ENCODE results near the gene DONSON.

Gene DONSON

GRCh38 chr21:33569991-33570390 lies 18.5 kb downstream of the DONSON start:
- Histone ChIP-seq H3K79me2 (ENCODE audit: insufficient read depth, low read length) (peaks cover 3% of the 10 kb centered on the region; the same call in 1 of the 2 replicates), H2AFZ (ENCODE audit: low read depth, low read length, severe bottlenecking) (no peak overlapping the region), H3K9me3 (ENCODE audit: insufficient read depth, low read length) (no peaks in the 10 kb centered on the region), H3K4me2 (ENCODE audit: low read depth, low read length, poor library complexity, severe bottlenecking) (no peak overlapping the region), H3K9me2 (replicated peaks; ENCODE audit: insufficient read depth, low read length) (no peaks in the 10 kb centered on the region), H3K4me3 (ENCODE audit: insufficient read depth, low read length, poor library complexity, severe bottlenecking) (no peak overlapping the region), H4K20me1 (ENCODE audit: low read depth, low read length) (no peaks in the 10 kb centered on the region), H3K36me3 (ENCODE audit: low read length) (peaks cover 74% of the 10 kb centered on the region), H3K27me3 (ENCODE audit: low read length) (no peaks in the 10 kb centered on the region), H3K9ac (ENCODE audit: low read length) (no peak overlapping the region), H3K27ac (ENCODE audit: low read depth, low read length) (no peak overlapping the region), H3F3A (ENCODE audit: insufficient read depth) (peaks cover 69% of the 10 kb centered on the region)
- no peak for TF ChIP-seq EZH2phosphoT487 (conservative IDR thresholded peaks at IDR 0.05; ENCODE audit: low read length)
- TF ChIP-seq CTCF (IDR thresholded peaks at IDR 0.05; ENCODE audit: insufficient read depth, low read length, poor library complexity, severe bottlenecking): no peak

- H3K36me3 ChIP-seq (ENCODE audit: low read length): peaks cover 73% of the 10 kb centered on the region
- H3K9me2 ChIP-seq (replicated peaks; ENCODE audit: insufficient read depth, low read length): no peaks in the 10 kb centered on the region
- H3K79me2 ChIP-seq (ENCODE audit: insufficient read depth, low read length): peaks cover 11% of the 10 kb centered on the region; the same call in 1 of the 2 replicates
These were observed 20.0 kb downstream of the DONSON start for GRCh38 chr21:33568448-33568847.

GRCh38 chr21:33567914-33568313 lies 20.6 kb downstream of the DONSON start:
- Histone ChIP-seq H3K4me2 (ENCODE audit: low read depth, low read length, poor library complexity, severe bottlenecking) (no peak overlapping the region), H3K9ac (ENCODE audit: low read length) (no peak overlapping the region), H3K79me2 (ENCODE audit: insufficient read depth, low read length) (peaks cover 17% of the 10 kb centered on the region), H3K4me3 (ENCODE audit: insufficient read depth, low read length, poor library complexity, severe bottlenecking) (no peak overlapping the region), H3K9me3 (ENCODE audit: insufficient read depth, low read length) (no peaks in the 10 kb centered on the region), H3K27me3 (ENCODE audit: low read length) (no peaks in the 10 kb centered on the region), H3K36me3 (ENCODE audit: low read length) (peaks cover 74% of the 10 kb centered on the region), H4K20me1 (ENCODE audit: low read depth, low read length) (peaks cover 12% of the 10 kb centered on the region), H3F3A (ENCODE audit: insufficient read depth) (peaks cover 64% of the 10 kb centered on the region), H3K27ac (ENCODE audit: low read depth, low read length) (no peak overlapping the region), H2AFZ (ENCODE audit: low read depth, low read length, severe bottlenecking) (no peak overlapping the region), H3K9me2 (replicated peaks; ENCODE audit: insufficient read depth, low read length) (no peaks in the 10 kb centered on the region)
- TF ChIP-seq CTCF (IDR thresholded peaks at IDR 0.05; ENCODE audit: insufficient read depth, low read length, poor library complexity, severe bottlenecking) (no peak), EZH2phosphoT487 (conservative IDR thresholded peaks at IDR 0.05; ENCODE audit: low read length) (no peak)

More at GRCh38 chr21:33568448-33568847, 20.0 kb downstream of the DONSON start:
- Histone ChIP-seq H3K9ac (ENCODE audit: low read length) (no peak overlapping the region), H3K27ac (ENCODE audit: low read depth, low read length) (no peak overlapping the region), H3K4me2 (ENCODE audit: low read depth, low read length, poor library complexity, severe bottlenecking) (no peak overlapping the region), H3K4me3 (ENCODE audit: insufficient read depth, low read length, poor library complexity, severe bottlenecking) (no peak overlapping the region), H3K27me3 (ENCODE audit: low read length) (no peaks in the 10 kb centered on the region), H4K20me1 (ENCODE audit: low read depth, low read length) (peaks cover 8% of the 10 kb centered on the region), H3F3A (ENCODE audit: insufficient read depth) (peaks cover 64% of the 10 kb centered on the region), H3K9me3 (ENCODE audit: insufficient read depth, low read length) (no peaks in the 10 kb centered on the region), H2AFZ (ENCODE audit: low read depth, low read length, severe bottlenecking) (no peak overlapping the region)
- no peak for TF ChIP-seq CTCF (IDR thresholded peaks at IDR 0.05; ENCODE audit: insufficient read depth, low read length, poor library complexity, severe bottlenecking)
- TF ChIP-seq EZH2phosphoT487 (conservative IDR thresholded peaks at IDR 0.05; ENCODE audit: low read length): no peak
